Trophoblast cell (in vitro differentiated cells and primary cell): ENCODE data around the gene PACSIN3.

Experiments
- DNase-seq, 2 donors: peaks; one replicate each; pipeline ENCODE4 v3.0.0-alpha.2; 2016
- H2AFZ ChIP-seq: 2 replicates; pipeline ENCODE4 v1.6.1; 2013; ENCODE audit warnings: low read length, moderate library complexity, mild to moderate bottlenecking; ENCODE audit not compliant: insufficient read depth, poor library complexity
- H2AK5ac ChIP-seq: 2 replicates; pipeline ENCODE4 v1.6.1; 2013; ENCODE audit warnings: mild to moderate bottlenecking, low read length
- H2BK120ac ChIP-seq: 2 replicates; pipeline ENCODE4 v1.6.1; 2013; ENCODE audit warnings: low read length, mild to moderate bottlenecking, moderate library complexity; ENCODE audit not compliant: insufficient read depth, poor library complexity
- H2BK12ac ChIP-seq: 2 replicates; pipeline ENCODE4 v1.6.1; 2013; ENCODE audit warnings: mild to moderate bottlenecking, low read length, moderate library complexity
- H2BK5ac ChIP-seq: 2 replicates; pipeline ENCODE4 v1.6.1; 2013; ENCODE audit warnings: low read length, low read depth, moderate library complexity, mild to moderate bottlenecking; ENCODE audit not compliant: poor library complexity
- H3K14ac ChIP-seq: 2 replicates; pipeline ENCODE4 v1.6.1; 2013; ENCODE audit warnings: mild to moderate bottlenecking, low read length
- H3K18ac ChIP-seq: 2 replicates; pipeline ENCODE4 v1.6.1; 2013; ENCODE audit warnings: mild to moderate bottlenecking, low read length
- H3K23ac ChIP-seq: 2 replicates; pipeline ENCODE4 v1.6.1; 2013; ENCODE audit warnings: low read length
- H3K27ac ChIP-seq: 2 replicates; pipeline ENCODE4 v1.5.1; 2013; ENCODE audit warnings: low read depth, mild to moderate bottlenecking, inconsistent platforms, low read length, moderate library complexity
- H3K27me3 ChIP-seq: 2 replicates; pipeline ENCODE4 v1.6.1; 2013; ENCODE audit warnings: inconsistent platforms, mild to moderate bottlenecking, low read length, moderate library complexity; ENCODE audit not compliant: insufficient read depth
- H3K36me3 ChIP-seq, 2 experiments: 1 replicate in 1 of 2; 2 replicates in 1 of 2; pipeline ENCODE4 v1.6.1; 2013; ENCODE audit warnings: low read length in 2 of 2, mild to moderate bottlenecking in 2 of 2, moderate library complexity in 1 of 2; ENCODE audit not compliant: insufficient read depth in 2 of 2, control insufficient read depth in 1 of 2
- H3K4ac ChIP-seq: 2 replicates; pipeline ENCODE4 v1.6.1; 2013; ENCODE audit warnings: low read depth, mild to moderate bottlenecking, low read length, moderate library complexity
- H3K4me1 ChIP-seq, 2 experiments: 1 replicate in 1 of 2; 2 replicates in 1 of 2; pipeline ENCODE4 v1.6.1; 2013; ENCODE audit warnings: low read length in 2 of 2, mild to moderate bottlenecking in 2 of 2, moderate library complexity in 1 of 2; ENCODE audit not compliant: insufficient read depth in 2 of 2, control insufficient read depth in 1 of 2
- H3K4me2 ChIP-seq: 2 replicates; pipeline ENCODE4 v1.6.1; 2013; ENCODE audit warnings: inconsistent platforms, mild to moderate bottlenecking, low read length, moderate library complexity
- H3K4me3 ChIP-seq: 2 replicates; pipeline ENCODE4 v1.5.1; 2013; ENCODE audit warnings: mild to moderate bottlenecking, low read depth, low read length, inconsistent platforms
- H3K79me1 ChIP-seq: one replicate; pipeline ENCODE4 v1.6.1; 2013; ENCODE audit warnings: low read length
- H3K79me2 ChIP-seq: 2 replicates; pipeline ENCODE4 v1.6.1; 2013; ENCODE audit warnings: low read length, mild to moderate bottlenecking; ENCODE audit not compliant: control insufficient read depth, insufficient read depth, poor library complexity
- H3K9ac ChIP-seq: 2 replicates; pipeline ENCODE4 v1.6.1; 2013; ENCODE audit warnings: mild to moderate bottlenecking, low read length
- H3K9me3 ChIP-seq: 2 replicates; pipeline ENCODE4 v1.6.1; 2013; ENCODE audit warnings: low read depth, mild to moderate bottlenecking, control low read depth, inconsistent platforms, low read length; ENCODE audit not compliant: insufficient read depth
- H4K12ac ChIP-seq: 2 replicates; pipeline ENCODE4 v1.6.1; 2013; ENCODE audit warnings: low read depth, mild to moderate bottlenecking, low read length, moderate library complexity
- H4K8ac ChIP-seq: 2 replicates; pipeline ENCODE4 v1.6.1; 2013; ENCODE audit warnings: low read depth, mild to moderate bottlenecking, low read length, moderate library complexity
- H4K91ac ChIP-seq: one replicate; pipeline ENCODE4 v1.6.1; 2013; ENCODE audit warnings: low read depth, mild to moderate bottlenecking, low read length, moderate library complexity
- WGBS: extraction: QIAGEN DNeasy Blood & Tissue Kit; methylation state at CpG from one replicate; pipeline ENCODE4 v1.1.7; 2013; ENCODE audit warnings: missing lambda C conversion rate; ENCODE audit not compliant: insufficient read length, insufficient coverage; ENCODE audit errors: extremely low coverage; 5-methylcytosine and 5-hydroxymethylcytosine counted together

PACSIN3 gene

GRCh38 chr11:47139878-47140277, 46.4 kb downstream of the PACSIN3 start:
- Histone ChIP-seq H3K4me1 (peaks cover 6 to 10% of the 10 kb centered on the region in 2 experiments), H4K91ac (no peak overlapping the region), H2AFZ (no peak overlapping the region), H3K14ac (no peak overlapping the region), H4K12ac (no peak overlapping the region), H3K27me3 (no peaks in the 10 kb centered on the region), H2BK12ac (no peak overlapping the region), H3K23ac (peak overlapping the region; percentile 81), H3K79me1 (peaks cover 4% of the 10 kb centered on the region), H3K4me3 (no peak overlapping the region), H3K9me3 (no peaks in the 10 kb centered on the region), H3K36me3 (peaks cover 0 to 3% of the 10 kb centered on the region in 2 experiments), H2BK5ac (no peak overlapping the region), H3K27ac (no peak overlapping the region), H3K4me2 (no peak overlapping the region), H3K18ac (no peak overlapping the region), H2BK120ac (no peak overlapping the region), H3K79me2 (no peaks in the 10 kb centered on the region), H3K4ac (no peak overlapping the region), H4K8ac (no peak overlapping the region), H2AK5ac (no peak overlapping the region), H3K9ac (no peak overlapping the region)
- no peak for DNase-seq
- WGBS: no CpG with 5 or more reads among the region's 4 CpGs

- H2BK5ac ChIP-seq: no peak overlapping the region
- H4K8ac ChIP-seq: no peak overlapping the region
- H3K14ac ChIP-seq: no peak overlapping the region
- H3K9ac ChIP-seq: no peak overlapping the region
- H3K4me3 ChIP-seq: no peak overlapping the region
- H3K18ac ChIP-seq: no peak overlapping the region
- H3K79me1 ChIP-seq: peaks cover under 1% of the 10 kb centered on the region
- no peak overlapping the region for H2AK5ac ChIP-seq
- no peak for DNase-seq
- WGBS: no CpG with 5 or more reads among the region's 2 CpGs
- no peaks in the 10 kb centered on the region for H3K79me2 ChIP-seq
- H2BK120ac ChIP-seq: no peak overlapping the region
- H2BK12ac ChIP-seq: no peak overlapping the region
- no peak overlapping the region for H3K23ac ChIP-seq
- peaks cover 1 to 7% of the 10 kb centered on the region in 2 experiments for H3K4me1 ChIP-seq
- H3K9me3 ChIP-seq: no peaks in the 10 kb centered on the region
- no peak overlapping the region for H2AFZ ChIP-seq
- H3K4ac ChIP-seq: no peak overlapping the region
- H3K36me3 ChIP-seq: peaks cover 0 to 3% of the 10 kb centered on the region in 2 experiments
- H3K27ac ChIP-seq: no peak overlapping the region
- no peaks in the 10 kb centered on the region for H3K27me3 ChIP-seq
- H4K12ac ChIP-seq: no peak overlapping the region
- no peak overlapping the region for H3K4me2 ChIP-seq
- no peak overlapping the region for H4K91ac ChIP-seq
Observed at GRCh38 chr11:47137476-47137875, 48.8 kb downstream of the PACSIN3 start.

- no peak overlapping the region for H2AFZ ChIP-seq
- no peak overlapping the region for H2BK120ac ChIP-seq
- no peak overlapping the region for H4K8ac ChIP-seq
- no peak overlapping the region for H3K9ac ChIP-seq
- H2BK5ac ChIP-seq: no peak overlapping the region
- H3K79me1 ChIP-seq: no peaks in the 10 kb centered on the region
- H3K18ac ChIP-seq: no peak overlapping the region
- H3K14ac ChIP-seq: no peak overlapping the region
- peaks cover 0 to 3% of the 10 kb centered on the region in 2 experiments for H3K36me3 ChIP-seq
- H2BK12ac ChIP-seq: no peak overlapping the region
- no peak overlapping the region for H4K91ac ChIP-seq
- no peaks in the 10 kb centered on the region for H3K9me3 ChIP-seq
- no peak overlapping the region for H3K23ac ChIP-seq
- H3K79me2 ChIP-seq: no peaks in the 10 kb centered on the region
- H3K4me3 ChIP-seq: no peak overlapping the region
- H3K4ac ChIP-seq: no peak overlapping the region
- H3K27ac ChIP-seq: no peak overlapping the region
- peaks cover 0 to 5% of the 10 kb centered on the region in 2 experiments for H3K4me1 ChIP-seq
- H2AK5ac ChIP-seq: no peak overlapping the region
- no CpG with 5 or more reads among the region's 3 CpGs for WGBS
- H3K27me3 ChIP-seq: no peaks in the 10 kb centered on the region
- DNase-seq: no peak
- H4K12ac ChIP-seq: no peak overlapping the region
- H3K4me2 ChIP-seq: no peak overlapping the region
Observed at GRCh38 chr11:47136921-47137320, 49.3 kb downstream of the PACSIN3 start.

- WGBS: no CpG with 5 or more reads among the region's 3 CpGs
- H3K4me1 ChIP-seq: peaks cover 0 to 5% of the 10 kb centered on the region in 2 experiments
Observed at GRCh38 chr11:47136327-47136726, 49.9 kb downstream of the PACSIN3 start.

More at GRCh38 chr11:47136327-47136726, 49.9 kb downstream of the PACSIN3 start:
- Histone ChIP-seq H4K8ac (no peak overlapping the region), H3K14ac (no peak overlapping the region), H3K9me3 (no peaks in the 10 kb centered on the region), H3K9ac (no peak overlapping the region), H3K27me3 (no peaks in the 10 kb centered on the region), H3K36me3 (peaks cover 0 to 3% of the 10 kb centered on the region in 2 experiments), H3K23ac (no peak overlapping the region), H2BK5ac (no peak overlapping the region), H3K27ac (no peak overlapping the region), H3K4ac (no peak overlapping the region), H2BK12ac (no peak overlapping the region), H3K18ac (no peak overlapping the region), H2AK5ac (no peak overlapping the region), H2AFZ (no peak overlapping the region), H4K12ac (no peak overlapping the region), H3K4me2 (no peak overlapping the region), H3K4me3 (no peak overlapping the region), H3K79me2 (no peaks in the 10 kb centered on the region), H4K91ac (no peak overlapping the region), H2BK120ac (no peak overlapping the region), H3K79me1 (no peaks in the 10 kb centered on the region)
- no peak for DNase-seq
